Uterus (tissue), 2 donors: ENCODE results near the gene GBX1.

ENCODE experiments used
- POLR2A ChIP-seq, 2 donors: fragments of 450-650 bp; IDR thresholded peaks; one replicate each; pipeline ENCODE4 v1.6.1; 2016; ENCODE audit warnings: antibody characterized with exemption in 2 of 2, mild to moderate bottlenecking in 1 of 2, moderate library complexity in 1 of 2
- TF ChIP-seq, protein P1 (sequence below), 4 experiments: fragments of 200-600 bp in 2 of 4; fragments of 450-650 bp in 2 of 4; sonication (generic) in 2 of 4; IDR thresholded peaks; one replicate each; pipeline ENCODE4 v1.5.1; 2016 to 2019; ENCODE audit warnings: antibody characterized with exemption in 4 of 4, mild to moderate bottlenecking in 2 of 4, moderate library complexity in 1 of 4

DNA sequence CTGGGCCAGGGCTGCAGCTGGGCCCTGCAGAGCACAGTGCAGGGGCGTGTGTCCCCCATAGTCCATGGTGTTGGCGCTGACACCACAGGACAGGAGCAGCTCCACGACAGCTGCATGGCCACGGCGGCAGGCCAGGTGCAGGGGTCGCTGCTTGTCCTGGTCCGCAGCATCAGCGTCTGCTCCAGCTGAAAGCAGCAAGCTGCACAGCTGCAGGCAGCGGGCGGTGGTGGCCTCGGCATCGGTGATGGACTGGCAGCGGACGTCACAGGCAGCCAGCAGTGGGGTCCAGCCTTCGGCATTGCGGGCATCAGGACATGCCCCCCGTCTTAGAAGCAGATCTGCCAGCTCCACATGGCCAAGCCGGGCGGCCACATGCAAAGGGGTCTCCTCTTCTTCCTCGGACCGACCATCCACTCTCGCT, 13.5 kb upstream of the GBX1 start:
- TF ChIP-seq, protein P1, sequence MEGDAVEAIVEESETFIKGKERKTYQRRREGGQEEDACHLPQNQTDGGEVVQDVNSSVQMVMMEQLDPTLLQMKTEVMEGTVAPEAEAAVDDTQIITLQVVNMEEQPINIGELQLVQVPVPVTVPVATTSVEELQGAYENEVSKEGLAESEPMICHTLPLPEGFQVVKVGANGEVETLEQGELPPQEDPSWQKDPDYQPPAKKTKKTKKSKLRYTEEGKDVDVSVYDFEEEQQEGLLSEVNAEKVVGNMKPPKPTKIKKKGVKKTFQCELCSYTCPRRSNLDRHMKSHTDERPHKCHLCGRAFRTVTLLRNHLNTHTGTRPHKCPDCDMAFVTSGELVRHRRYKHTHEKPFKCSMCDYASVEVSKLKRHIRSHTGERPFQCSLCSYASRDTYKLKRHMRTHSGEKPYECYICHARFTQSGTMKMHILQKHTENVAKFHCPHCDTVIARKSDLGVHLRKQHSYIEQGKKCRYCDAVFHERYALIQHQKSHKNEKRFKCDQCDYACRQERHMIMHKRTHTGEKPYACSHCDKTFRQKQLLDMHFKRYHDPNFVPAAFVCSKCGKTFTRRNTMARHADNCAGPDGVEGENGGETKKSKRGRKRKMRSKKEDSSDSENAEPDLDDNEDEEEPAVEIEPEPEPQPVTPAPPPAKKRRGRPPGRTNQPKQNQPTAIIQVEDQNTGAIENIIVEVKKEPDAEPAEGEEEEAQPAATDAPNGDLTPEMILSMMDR (IDR thresholded peaks at IDR 0.05) = no peak
- TF ChIP-seq POLR2A (IDR thresholded peaks at IDR 0.05) = no peak
